PC-9 (cell line): ENCODE measurements around the gene APBB3. TPM values are rescaled to one million over a fixed set of nuclear protein-coding genes. Genes with fewer than 3 reads are reported as not detected.

ENCODE experiments used
- BruUV-seq: library from RNA; stranded (reverse); fragments of 400-500 nt; replicated peaks from 2 replicates; lab custom pipeline; 2021; lab: Mats Ljungman, UMichigan
- CTCF ChIA-PET: fragments of 300-600 bp; sonication (Branson Sonifier 250); formaldehyde crosslinking; loops from one replicate; lab custom pipeline; 2022; ENCODE audit warnings: antibody characterized with exemption; lab: Charles Lee
- POLR2A ChIA-PET: fragments of 300-600 bp; sonication (Branson Sonifier 250); formaldehyde crosslinking; loops from one replicate; lab custom pipeline; 2022; ENCODE audit warnings: antibody characterized with exemption; ENCODE audit not compliant: unreplicated experiment; lab: Charles Lee
- DNase-seq, 2 experiments: peaks; one replicate each; pipeline versions ENCODE4 v3.0.0 to v3.0.0-alpha.2; 2015 to 2022; ENCODE audit warnings: mixed read lengths in 1 of 2
- H2AFZ ChIP-seq: fragments of 200-600 bp; sonication (generic); 2 replicates; pipeline ENCODE4 v1.8.1; 2017; ENCODE audit warnings: antibody characterized with exemption
- H3F3A ChIP-seq: fragments of 200-600 bp; sonication (generic); 2 replicates; pipeline ENCODE4 v1.8.1; 2017; ENCODE audit warnings: antibody characterized with exemption, mild to moderate bottlenecking, low read depth; ENCODE audit not compliant: insufficient read depth
- H3K27ac ChIP-seq: fragments of 200-600 bp; sonication (generic); 2 replicates; pipeline ENCODE4 v1.6.1; 2016; ENCODE audit warnings: mixed run types
- H3K27me3 ChIP-seq: fragments of 200-600 bp; sonication (generic); 2 replicates; pipeline ENCODE4 v1.6.1; 2016; ENCODE audit warnings: low read depth, mixed run types; ENCODE audit not compliant: insufficient read depth
- H3K36me3 ChIP-seq: fragments of 200-600 bp; sonication (generic); 2 replicates; pipeline ENCODE4 v1.6.1; 2016; ENCODE audit warnings: low read depth, mixed run types
- H3K4me1 ChIP-seq: fragments of 200-600 bp; sonication (generic); replicated peaks from 2 replicates; pipeline ENCODE4 v1.6.1; 2016; ENCODE audit warnings: mixed run types; ENCODE audit not compliant: insufficient read depth
- H3K4me2 ChIP-seq: fragments of 200-600 bp; sonication (generic); 2 replicates; pipeline ENCODE4 v1.6.1; 2017; ENCODE audit warnings: mixed run types
- H3K4me3 ChIP-seq: fragments of 200-600 bp; sonication (generic); 2 replicates; pipeline ENCODE4 v1.6.1; 2016; ENCODE audit warnings: mixed run types
- H3K79me2 ChIP-seq: fragments of 200-600 bp; sonication (generic); 2 replicates; pipeline ENCODE4 v1.6.1; 2017; ENCODE audit warnings: low read depth, mixed run types
- H3K9me2 ChIP-seq: fragments of 200-600 bp; sonication (generic); 2 replicates; pipeline ENCODE4 v1.8.1; 2017; ENCODE audit warnings: mild to moderate bottlenecking; ENCODE audit not compliant: insufficient read depth
- H3K9me3 ChIP-seq: fragments of 200-600 bp; sonication (generic); 2 replicates; pipeline ENCODE4 v1.8.1; 2016; ENCODE audit warnings: low read depth; ENCODE audit not compliant: insufficient read depth
- H4K20me1 ChIP-seq: fragments of 200-600 bp; sonication (generic); 2 replicates; pipeline ENCODE4 v1.8.1; 2017; ENCODE audit not compliant: insufficient read depth
- CTCF ChIP-seq: fragments of 200-600 bp; sonication (generic); conservative IDR thresholded peaks from 2 replicates; pipeline ENCODE4 v1.6.1; 2017; ENCODE audit warnings: mixed run types, antibody characterized with exemption, mild to moderate bottlenecking, moderate library complexity
- EZH2 ChIP-seq: fragments of 200-600 bp; sonication (generic); IDR thresholded peaks from 2 replicates; pipeline ENCODE4 v1.8.0; 2017; ENCODE audit warnings: antibody characterized with exemption, low read depth
- intact Hi-C: fragments of 100-400 bp; cut with micrococcal nuclease; formaldehyde crosslinking; loops from one replicate; pipeline ENCODE4 v1.10.0; 2022; ENCODE audit not compliant: unreplicated experiment
- total RNA-seq: library from RNA; stranded (reverse); gene quantifications from 2 replicates; pipeline ENCODE4 v1.2.3, GENCODE V29; 2021

APBB3 gene
- total RNA-seq, 1 experiment from 2014 or later = 26.0 TPM

GRCh38 chr5:140569197-140569596, 4.8 kb upstream of the APBB3 start:
- Histone ChIP-seq H2AFZ (no peak overlapping the region), H3K36me3 (no peaks in the 10 kb centered on the region), H3K4me1 (peaks cover 16% of the 10 kb centered on the region), H3K27ac (no peak overlapping the region), H3K4me2 (no peak overlapping the region), H3K27me3 (no peaks in the 10 kb centered on the region), H3K9me3 (no peaks in the 10 kb centered on the region), H3K79me2 (peaks cover 21% of the 10 kb centered on the region), H3K4me3 (no peak overlapping the region), H3K9me2 (no peaks in the 10 kb centered on the region), H4K20me1 (no peaks in the 10 kb centered on the region), H3F3A (no peaks in the 10 kb centered on the region)
- DNase-seq = no peak
- POLR2A ChIA-PET = interaction anchor here (0.5 kb wide), 1 partner anchor 129 kb away, joined by 3 read pairs; no protein-coding TSS in a partner anchor
- CTCF ChIA-PET = no interaction called here
- TF ChIP-seq CTCF (no peak), EZH2 (no peak)
- intact Hi-C loops = no loop called here
- BruUV-seq = no TSS peak

- Histone ChIP-seq H3K27me3 (no peaks in the 10 kb centered on the region), H3K4me2 (no peak overlapping the region), H2AFZ (no peak overlapping the region), H3K4me3 (no peak overlapping the region), H3K9me2 (no peaks in the 10 kb centered on the region), H3K36me3 (no peaks in the 10 kb centered on the region), H3K79me2 (peaks cover 21% of the 10 kb centered on the region), H3K27ac (no peak overlapping the region), H4K20me1 (no peaks in the 10 kb centered on the region), H3F3A (no peaks in the 10 kb centered on the region), H3K4me1 (peaks cover 12% of the 10 kb centered on the region), H3K9me3 (no peaks in the 10 kb centered on the region)
- no peak for DNase-seq
- intact Hi-C loops = no loop called here
- no TSS peak for BruUV-seq
- CTCF ChIA-PET = no interaction called here
- no peak for TF ChIP-seq EZH2
- POLR2A ChIA-PET = interaction anchor here (0.5 kb wide), 1 partner anchor 128 kb away, joined by 3 read pairs; no protein-coding TSS in a partner anchor
Measured at GRCh38 chr5:140568443-140569063, 4.2 kb upstream of the APBB3 start.

GRCh38 chr5:140567871-140568270, 3.5 kb upstream of the APBB3 start:
- Histone ChIP-seq H3K27me3 (no peaks in the 10 kb centered on the region), H3K79me2 (peaks cover 21% of the 10 kb centered on the region), H3F3A (no peaks in the 10 kb centered on the region), H3K4me1 (peaks cover 14% of the 10 kb centered on the region), H2AFZ (no peak overlapping the region), H3K4me3 (no peak overlapping the region), H3K36me3 (no peaks in the 10 kb centered on the region), H3K9me3 (no peaks in the 10 kb centered on the region), H3K27ac (no peak overlapping the region), H3K4me2 (no peak overlapping the region), H3K9me2 (no peaks in the 10 kb centered on the region), H4K20me1 (no peaks in the 10 kb centered on the region)
- BruUV-seq = no TSS peak
- POLR2A ChIA-PET = no interaction called here
- DNase-seq = no peak
- TF ChIP-seq EZH2 (no peak), CTCF (no peak)
- intact Hi-C loops = no loop called here
- CTCF ChIA-PET = no interaction called here
